Mesodermal cell (in vitro differentiated cells): ENCODE results near the gene ATXN1.

Experiments used
- H3K27ac ChIP-seq: 2 replicates; pipeline ENCODE4 v1.7.0; 2013; ENCODE audit warnings: mild to moderate bottlenecking, low read depth, low read length, moderate library complexity; ENCODE audit not compliant: severe bottlenecking
- H3K36me3 ChIP-seq: 2 replicates; pipeline ENCODE4 v1.7.1; 2013; ENCODE audit warnings: mild to moderate bottlenecking, low read length, moderate library complexity; ENCODE audit not compliant: control insufficient read depth, insufficient read depth
- H3K4me1 ChIP-seq: one replicate; pipeline ENCODE4 v1.7.1; 2013; ENCODE audit warnings: mild to moderate bottlenecking, low read length; ENCODE audit not compliant: insufficient read depth, control insufficient read depth, poor library complexity, severe bottlenecking
- H3K4me3 ChIP-seq: 2 replicates; pipeline ENCODE4 v1.7.0; 2013; ENCODE audit warnings: low read length, control low read depth, mild to moderate bottlenecking; ENCODE audit not compliant: insufficient read depth, poor library complexity, severe bottlenecking; ENCODE audit errors: extremely low read depth
- H3K9me3 ChIP-seq: 2 replicates; pipeline ENCODE4 v1.7.1; 2013; ENCODE audit warnings: mild to moderate bottlenecking, low read length, moderate library complexity; ENCODE audit not compliant: control insufficient read depth
- WGBS, 2 experiments: methylation state at CpG; one replicate each; pipeline ENCODE4 v1.1.5; 2013; ENCODE audit warnings: missing lambda C conversion rate in 2 of 2; ENCODE audit not compliant: insufficient coverage in 2 of 2; 5-methylcytosine and 5-hydroxymethylcytosine counted together

ATXN1 gene

GRCh38 chr6:16420337-16420714 lies 340.9 kb downstream of the ATXN1 start:
- Histone ChIP-seq H3K4me1 (no peaks in the 10 kb centered on the region), H3K36me3 (no peaks in the 10 kb centered on the region), H3K4me3 (no peak overlapping the region), H3K9me3 (no peaks in the 10 kb centered on the region), H3K27ac (no peak overlapping the region)
- WGBS, 2 experiments = no CpG with 5 or more reads among the region's 2 CpGs

- Histone ChIP-seq H3K36me3 (no peaks in the 10 kb centered on the region), H3K9me3 (no peaks in the 10 kb centered on the region), H3K4me3 (no peak overlapping the region), H3K4me1 (no peaks in the 10 kb centered on the region), H3K27ac (no peak overlapping the region)
- 87 to 89% methylated on average over 3 to 5 of the region's 10 CpGs for WGBS, 2 experiments
Observed at GRCh38 chr6:16419636-16420336, 341.5 kb downstream of the ATXN1 start.

- 86 to 92% methylated on average over 1 to 2 of the region's 2 CpGs for WGBS, 2 experiments
- Histone ChIP-seq H3K4me3 (no peak overlapping the region), H3K9me3 (no peaks in the 10 kb centered on the region), H3K27ac (no peak overlapping the region), H3K4me1 (no peaks in the 10 kb centered on the region), H3K36me3 (no peaks in the 10 kb centered on the region)
Observed at GRCh38 chr6:16418151-16418550, 343.1 kb downstream of the ATXN1 start.

- H3K4me3 ChIP-seq = no peak overlapping the region
- H3K36me3 ChIP-seq = no peaks in the 10 kb centered on the region
- WGBS, 2 experiments = 80 to 100% methylated on average over 1 to 3 of the region's 6 CpGs
- H3K27ac ChIP-seq = no peak overlapping the region
- no peaks in the 10 kb centered on the region for H3K9me3 ChIP-seq
- no peaks in the 10 kb centered on the region for H3K4me1 ChIP-seq
Observed at GRCh38 chr6:16415677-16416076, 345.6 kb downstream of the ATXN1 start.

- H3K36me3 ChIP-seq = no peaks in the 10 kb centered on the region
- 87 to 92% methylated on average over 3 to 4 of the region's 5 CpGs for WGBS, 2 experiments
- H3K4me3 ChIP-seq = no peak overlapping the region
- no peak overlapping the region for H3K27ac ChIP-seq
- no peaks in the 10 kb centered on the region for H3K4me1 ChIP-seq
- no peaks in the 10 kb centered on the region for H3K9me3 ChIP-seq
Observed at GRCh38 chr6:16414205-16414604, 347.1 kb downstream of the ATXN1 start.

- no peaks in the 10 kb centered on the region for H3K9me3 ChIP-seq
- 86 to 94% methylated on average over 2 to 3 of the region's 4 CpGs for WGBS, 2 experiments
- H3K4me3 ChIP-seq = no peak overlapping the region
- no peak overlapping the region for H3K27ac ChIP-seq
- no peaks in the 10 kb centered on the region for H3K4me1 ChIP-seq
- H3K36me3 ChIP-seq = no peaks in the 10 kb centered on the region
Observed at GRCh38 chr6:16413399-16413798, 347.9 kb downstream of the ATXN1 start.

- H3K4me1 ChIP-seq = no peaks in the 10 kb centered on the region
- 86 to 100% methylated on average over 1 of the region's 3 CpGs for WGBS, 2 experiments
- no peak overlapping the region for H3K27ac ChIP-seq
- no peaks in the 10 kb centered on the region for H3K9me3 ChIP-seq
- no peak overlapping the region for H3K4me3 ChIP-seq
- no peaks in the 10 kb centered on the region for H3K36me3 ChIP-seq
Observed at GRCh38 chr6:16412982-16413381, 348.3 kb downstream of the ATXN1 start.

GRCh38 chr6:16412171-16412570 lies 349.1 kb downstream of the ATXN1 start:
- H3K4me3 ChIP-seq = no peak overlapping the region
- no peaks in the 10 kb centered on the region for H3K36me3 ChIP-seq
- 75 to 89% methylated on average over 1 to 3 of the region's 4 CpGs for WGBS, 2 experiments
- H3K27ac ChIP-seq = peak overlapping the region; percentile 31
- H3K9me3 ChIP-seq = no peaks in the 10 kb centered on the region
- H3K4me1 ChIP-seq = no peaks in the 10 kb centered on the region

GRCh38 chr6:16409531-16410441 lies 351.5 kb downstream of the ATXN1 start:
- 70 to 72% methylated on average over 13 to 16 of the region's 19 CpGs for WGBS, 2 experiments
- Histone ChIP-seq H3K36me3 (no peaks in the 10 kb centered on the region), H3K4me3 (no peak overlapping the region), H3K9me3 (no peaks in the 10 kb centered on the region), H3K27ac (no peak overlapping the region), H3K4me1 (no peaks in the 10 kb centered on the region)

GRCh38 chr6:16408766-16409165 lies 352.5 kb downstream of the ATXN1 start:
- Histone ChIP-seq H3K9me3 (no peaks in the 10 kb centered on the region), H3K4me1 (peaks cover 6% of the 10 kb centered on the region), H3K36me3 (no peaks in the 10 kb centered on the region), H3K4me3 (no peak overlapping the region), H3K27ac (no peak overlapping the region)
- WGBS, 2 experiments = 98 to 100% methylated on average over 3 of the region's 3 CpGs

- Histone ChIP-seq H3K4me3 (no peak overlapping the region), H3K27ac (no peak overlapping the region), H3K4me1 (peaks cover 6% of the 10 kb centered on the region), H3K9me3 (no peaks in the 10 kb centered on the region), H3K36me3 (no peaks in the 10 kb centered on the region)
- WGBS, 2 experiments = 100% methylated on average over 1 of the region's 2 CpGs; no CpG with 5 or more reads in 1 of the 2 experiments
Observed at GRCh38 chr6:16406966-16407365, 354.3 kb downstream of the ATXN1 start.
